ENCODE measurements around the gene FREM2.

Gene FREM2

GRCh38 chr13:38705365-38705764 lies 18.5 kb downstream of the FREM2 start:
- no peak for DNase-seq (ENCODE audit: extremely low spot score)
- POLR2A ChIA-PET: no interaction called here
- CTCF ChIA-PET: interaction anchor here (1.2 to 1.7 kb wide), 2 partner anchors 10 to 11 kb away, joined by 3 to 5 read pairs; no protein-coding TSS in a partner anchor
- TF ChIP-seq, protein P1, sequence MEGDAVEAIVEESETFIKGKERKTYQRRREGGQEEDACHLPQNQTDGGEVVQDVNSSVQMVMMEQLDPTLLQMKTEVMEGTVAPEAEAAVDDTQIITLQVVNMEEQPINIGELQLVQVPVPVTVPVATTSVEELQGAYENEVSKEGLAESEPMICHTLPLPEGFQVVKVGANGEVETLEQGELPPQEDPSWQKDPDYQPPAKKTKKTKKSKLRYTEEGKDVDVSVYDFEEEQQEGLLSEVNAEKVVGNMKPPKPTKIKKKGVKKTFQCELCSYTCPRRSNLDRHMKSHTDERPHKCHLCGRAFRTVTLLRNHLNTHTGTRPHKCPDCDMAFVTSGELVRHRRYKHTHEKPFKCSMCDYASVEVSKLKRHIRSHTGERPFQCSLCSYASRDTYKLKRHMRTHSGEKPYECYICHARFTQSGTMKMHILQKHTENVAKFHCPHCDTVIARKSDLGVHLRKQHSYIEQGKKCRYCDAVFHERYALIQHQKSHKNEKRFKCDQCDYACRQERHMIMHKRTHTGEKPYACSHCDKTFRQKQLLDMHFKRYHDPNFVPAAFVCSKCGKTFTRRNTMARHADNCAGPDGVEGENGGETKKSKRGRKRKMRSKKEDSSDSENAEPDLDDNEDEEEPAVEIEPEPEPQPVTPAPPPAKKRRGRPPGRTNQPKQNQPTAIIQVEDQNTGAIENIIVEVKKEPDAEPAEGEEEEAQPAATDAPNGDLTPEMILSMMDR (IDR thresholded peaks at IDR 0.05; ENCODE audit: control extremely low read depth, extremely low read depth, low read depth, missing control alignments): no peak

- POLR2A ChIA-PET: no interaction called here
- TF ChIP-seq, protein P1 (IDR thresholded peaks at IDR 0.05; ENCODE audit: control extremely low read depth, extremely low read depth, low read depth, missing control alignments): no peak
- no peak for DNase-seq (ENCODE audit: extremely low spot score)
- CTCF ChIA-PET: interaction anchor here (1.5 to 2.2 kb wide), 2 partner anchors 10 to 15 kb away, joined by 4 to 7 read pairs; no protein-coding TSS in a partner anchor
Measured at GRCh38 chr13:38707460-38707859, 20.6 kb downstream of the FREM2 start.

- CTCF ChIA-PET: no interaction called here
Measured at GRCh38 chr13:38713046-38713445, 26.2 kb downstream of the FREM2 start.

DNA sequence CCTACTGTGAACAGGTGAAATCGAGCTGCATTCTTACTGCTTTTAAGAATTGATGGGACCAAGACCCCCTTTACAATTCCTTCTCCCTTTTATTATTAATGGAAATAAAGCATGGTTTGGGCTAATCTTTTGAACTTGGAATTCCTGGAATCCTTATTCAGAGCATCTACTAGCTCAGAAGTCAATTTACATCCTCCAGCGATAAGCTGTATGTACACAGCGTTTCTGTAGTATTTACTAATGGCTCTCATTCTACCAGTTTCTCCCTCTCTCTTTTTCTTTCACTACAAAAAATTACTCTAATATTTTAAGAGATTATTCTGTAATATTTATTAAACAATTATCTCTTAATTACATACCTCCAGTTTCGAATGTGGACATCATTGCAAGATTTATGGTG lies 31.5 kb downstream of the FREM2 start:
- POLR2A ChIA-PET: no interaction called here
- CTCF ChIA-PET: interaction anchor here (1.2 kb wide), 1 partner anchor 28 kb away, joined by 4 read pairs; no protein-coding TSS in a partner anchor
- TF ChIP-seq, protein P1 (IDR thresholded peaks at IDR 0.05; ENCODE audit: control extremely low read depth, extremely low read depth, low read depth, missing control alignments): no peak
- no peak for DNase-seq (ENCODE audit: extremely low spot score)

More at GRCh38 chr13:38713046-38713445, 26.2 kb downstream of the FREM2 start:
- POLR2A ChIA-PET: no interaction called here
- DNase-seq (ENCODE audit: extremely low spot score): no peak
- TF ChIP-seq, protein P1 (IDR thresholded peaks at IDR 0.05; ENCODE audit: control extremely low read depth, extremely low read depth, low read depth, missing control alignments): no peak

DNA sequence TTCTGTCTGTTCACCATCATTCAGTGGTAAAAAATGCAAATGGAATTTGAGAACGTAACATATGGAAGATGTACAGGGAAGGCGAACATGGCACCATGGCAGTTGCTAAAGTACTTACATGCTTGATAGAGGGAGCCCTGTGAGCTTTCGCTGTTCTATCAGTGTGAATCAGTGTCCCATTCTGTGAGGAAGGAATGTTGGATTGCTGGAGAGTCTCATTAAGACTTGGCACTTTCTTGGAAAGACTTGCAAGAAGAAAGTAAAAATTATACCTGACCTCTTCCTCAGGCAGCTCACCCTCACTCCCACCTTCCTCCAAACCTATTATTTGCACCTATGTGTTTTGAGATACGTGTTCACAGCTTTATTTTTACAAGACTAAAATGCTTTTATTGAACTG lies 43.5 kb downstream of the FREM2 start:
- TF ChIP-seq, protein P1 (IDR thresholded peaks at IDR 0.05; ENCODE audit: control extremely low read depth, extremely low read depth, low read depth, missing control alignments): no peak
- POLR2A ChIA-PET: no interaction called here
- no peak for DNase-seq (ENCODE audit: extremely low spot score)
- CTCF ChIA-PET: no interaction called here

DNA sequence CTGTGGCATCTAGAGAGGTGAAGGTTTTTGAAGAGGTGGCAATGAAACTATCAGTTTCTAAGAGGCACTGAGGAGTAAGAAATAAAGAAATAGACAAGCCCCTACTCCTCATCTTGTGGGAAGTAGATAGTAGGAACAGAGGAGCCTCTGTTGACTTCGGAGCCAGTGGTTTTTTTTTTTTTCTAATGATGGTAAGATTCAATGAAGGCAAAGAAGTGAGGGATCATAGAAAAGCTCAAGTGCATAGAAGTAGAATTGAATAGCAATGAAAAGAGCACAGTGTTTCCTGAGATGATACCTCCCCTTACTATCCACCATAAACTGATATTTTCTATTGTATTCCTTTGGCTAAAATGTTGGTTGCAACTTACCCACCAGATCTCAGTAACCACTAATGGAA lies 46.3 kb downstream of the FREM2 start:
- TF ChIP-seq, protein P1 (IDR thresholded peaks at IDR 0.05; ENCODE audit: control extremely low read depth, extremely low read depth, low read depth, missing control alignments): no peak
- no peak for DNase-seq (ENCODE audit: extremely low spot score)
- ChIA-PET POLR2A (no interaction called here), CTCF (no interaction called here)
